Peyer's patch (tissue), 4 donors: ENCODE results near the gene PARD3B.

Experiments
- CTCF ChIP-seq, 6 experiments: fragments of 450-650 bp in 4 of 6; fragments of 200-600 bp in 2 of 6; sonication (generic) in 1 of 6; IDR thresholded peaks; one replicate each; pipeline ENCODE4 v1.5.1; 2017 to 2019; ENCODE audit warnings: antibody characterized with exemption in 6 of 6, mild to moderate bottlenecking in 3 of 6, moderate library complexity in 1 of 6
- POLR2A ChIP-seq, 2 donors: fragments of 450-650 bp; IDR thresholded peaks; one replicate each; pipeline ENCODE4 v1.5.1; 2017; ENCODE audit warnings: antibody characterized with exemption in 2 of 2, mild to moderate bottlenecking in 2 of 2, moderate library complexity in 2 of 2

- TF ChIP-seq CTCF (IDR thresholded peaks at IDR 0.05) (peak in 4 of 6 experiments; percentile 22 to 60 (median 52)), POLR2A (IDR thresholded peaks at IDR 0.05) (no peak)
Measured at GRCh38 chr2:205323929-205324328, 778.7 kb downstream of the PARD3B start.
